Astrocyte of the spinal cord (primary cell): ENCODE data around the gene TGM6.
A peak's percentile ranks its signal among the peaks of the same experiment; 100 is the strongest.

ENCODE experiments used
- DNase-seq: peaks from one replicate; pipeline ENCODE4 v3.0.0; 2011; ENCODE audit warnings: low read depth, low spot score
- H3K4me3 ChIP-seq: 2 replicates; pipeline ENCODE4 v1.5.1; 2011; ENCODE audit warnings: low read depth, mild to moderate bottlenecking, low read length, moderate library complexity
- CTCF ChIP-seq: IDR thresholded peaks from 2 replicates; pipeline ENCODE4 v1.5.1; 2012; ENCODE audit warnings: low read depth, mild to moderate bottlenecking, low read length, inconsistent platforms
- in situ Hi-C: cut with HindIII; loops from 2 replicates; pipeline ENCODE4 v1.10.0; 2017; ENCODE audit warnings: low sequenced_read_pairs

The TGM6 gene

GRCh38 chr20:2470423-2471193 lies 89.9 kb downstream of the TGM6 start, which contains the start of gene SNRPB:
TSS of gene SNRPB (minus strand) at chr20:2470789. CDS start at chr20:2470690, 99 bp downstream.
- DNase-seq: peak; percentile 99
- no peak for TF ChIP-seq CTCF
- H3K4me3 ChIP-seq: peak within 1 kb of the TSS; percentile 98
- in situ Hi-C loops: no loop called here

GRCh38 chr20:2473516-2473915 lies 92.8 kb downstream of the TGM6 start:
- no peak overlapping the region for H3K4me3 ChIP-seq
- in situ Hi-C loops: no loop called here
- peak; percentile 63 for DNase-seq
- TF ChIP-seq CTCF: no peak

- in situ Hi-C loops: no loop called here
- DNase-seq: no peak
Observed at GRCh38 chr20:2475850-2476741, 95.4 kb downstream of the TGM6 start.

DNA sequence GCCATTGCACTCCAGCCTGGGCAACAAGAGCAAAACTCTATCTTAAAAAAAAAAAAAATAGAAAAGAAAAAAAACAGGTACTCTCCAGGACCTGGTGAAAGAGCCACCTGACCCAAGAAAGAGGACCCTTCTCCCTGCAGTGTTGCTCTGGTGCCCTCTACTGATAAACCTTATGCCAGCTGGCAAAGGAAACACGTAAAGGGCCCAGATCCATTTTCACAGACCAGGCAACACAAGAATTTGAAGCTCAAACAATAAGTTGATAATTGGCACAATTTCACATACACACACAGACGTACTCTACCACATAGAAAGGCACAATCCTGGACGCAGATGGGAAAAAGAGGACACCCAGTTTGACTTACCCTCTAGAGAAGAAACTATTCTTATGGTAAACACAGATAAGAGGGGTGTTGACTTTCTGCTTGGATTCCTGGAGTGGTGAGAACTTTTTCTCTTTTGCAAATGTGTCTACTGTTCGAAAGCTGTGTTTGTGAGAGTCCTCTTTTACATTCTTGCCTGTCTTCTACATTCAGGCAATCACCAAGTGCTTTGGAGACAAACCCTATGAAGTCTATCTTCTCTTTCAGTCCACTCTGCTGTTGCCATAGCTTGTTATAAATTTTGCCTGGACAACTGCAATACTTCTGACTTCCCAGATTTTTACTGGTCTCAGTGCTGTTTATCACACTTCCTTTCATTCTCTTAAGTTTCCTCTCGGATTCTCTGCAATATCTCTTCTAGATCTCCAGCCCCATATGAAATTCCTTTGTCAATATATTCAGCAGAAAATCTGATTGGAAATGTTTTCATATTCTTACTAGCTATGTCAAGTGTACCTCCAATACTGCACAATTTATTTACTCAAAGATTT lies 96.3 kb downstream of the TGM6 start:
- no peak overlapping the region for H3K4me3 ChIP-seq
- no peak for TF ChIP-seq CTCF
- in situ Hi-C loops: no loop called here
- no peak for DNase-seq

More at GRCh38 chr20:2475850-2476741, 95.4 kb downstream of the TGM6 start:
- no peak for TF ChIP-seq CTCF
- no peak overlapping the region for H3K4me3 ChIP-seq

- TF ChIP-seq CTCF: no peak
- no peak overlapping the region for H3K4me3 ChIP-seq
- DNase-seq: no peak
- in situ Hi-C loops: no loop called here
Observed at GRCh38 chr20:2480381-2480780, 99.7 kb downstream of the TGM6 start.
